DMS153 (cell line): Measurements from ENCODE around the gene LSMEM2.

Experiments used
- DNase-seq: peaks from one replicate; lab custom pipeline; 2025; lab: John Stamatoyannopoulos, UW

LSMEM2 gene

DNA sequence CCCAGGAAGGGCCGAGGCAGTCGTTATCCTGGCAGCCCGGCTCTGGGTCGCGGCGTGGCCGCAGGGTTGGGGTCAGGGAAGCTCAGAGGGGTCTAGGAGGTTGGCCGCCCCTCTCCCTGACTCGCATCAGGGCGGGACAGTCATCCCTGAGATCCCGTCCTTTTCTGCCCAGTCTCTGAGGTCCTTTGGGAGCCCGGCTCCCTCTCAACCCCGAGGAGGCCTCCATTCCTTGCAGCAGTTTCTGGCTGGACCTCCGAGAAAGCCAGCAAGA is 43.2 kb downstream of the LSMEM2 start:
- no peak for DNase-seq

GRCh38 chr3:50322386-50323091 is 43.7 kb downstream of the LSMEM2 start, which contains the start of gene HYAL2:
Gene HYAL2 (minus strand): TSS chr3:50322745. CDS start chr3:50320489, 2,256 bp downstream.
- peak; percentile 41 for DNase-seq

GRCh38 chr3:50323092-50323600 is 44.3 kb downstream of the LSMEM2 start:
- DNase-seq = no peak

GRCh38 chr3:50323614-50324199 is 44.8 kb downstream of the LSMEM2 start:
- no peak for DNase-seq

DNA sequence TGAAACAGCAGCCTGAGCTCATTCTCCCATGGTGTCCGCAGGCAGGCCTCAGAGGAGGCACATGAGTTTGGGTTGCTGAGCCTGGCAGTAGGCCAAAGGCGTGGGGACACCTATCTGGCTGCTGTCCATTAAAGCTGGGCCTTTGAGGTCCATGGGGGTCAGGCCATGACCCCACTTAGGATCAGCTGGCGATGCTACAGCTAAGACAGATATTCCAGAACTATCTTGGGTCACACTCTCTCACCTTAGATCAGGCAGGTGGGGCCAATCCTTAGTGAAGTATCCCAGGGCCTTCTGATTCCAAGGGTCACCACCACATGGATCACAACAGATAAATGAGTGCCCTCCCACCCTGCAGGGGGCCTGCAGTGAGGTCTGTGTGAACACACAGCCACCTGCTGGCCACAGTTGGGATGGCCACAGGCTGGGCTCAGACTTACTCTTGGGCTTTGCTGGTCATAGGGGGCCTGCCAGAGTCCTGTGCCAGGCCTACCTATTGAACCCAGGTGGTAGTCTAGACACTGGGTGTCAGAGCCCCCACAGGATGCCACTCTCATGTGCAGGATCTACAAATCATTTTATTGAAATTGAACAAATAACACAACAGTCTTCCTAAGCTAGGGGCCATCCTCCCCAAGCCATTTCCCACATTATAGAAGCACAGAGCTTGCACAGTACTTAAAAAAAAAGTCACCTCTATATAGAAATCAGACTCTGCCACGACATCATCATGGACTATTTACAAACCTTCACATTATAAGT is 45.6 kb downstream of the LSMEM2 start:
- DNase-seq = no peak

DNA sequence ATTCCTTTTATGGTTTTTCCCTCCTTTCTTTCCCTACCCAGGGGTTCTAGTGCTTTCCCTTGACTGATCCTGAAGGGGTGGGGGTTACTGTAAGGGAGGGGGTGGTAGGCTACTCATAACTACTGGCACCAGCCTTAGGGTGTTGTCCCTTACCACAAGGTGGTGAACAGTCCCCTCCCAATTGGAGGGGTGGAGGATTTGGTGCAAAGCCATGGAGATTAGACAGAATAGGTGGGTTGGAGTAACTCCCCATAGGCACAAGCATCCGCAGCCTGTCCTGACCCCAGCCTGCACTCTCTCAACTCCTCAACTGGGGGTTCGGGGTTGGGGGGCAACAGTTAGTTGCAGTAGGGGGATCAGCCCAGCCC is 46.2 kb downstream of the LSMEM2 start:
- no peak for DNase-seq

GRCh38 chr3:50325497-50326181 is 46.8 kb downstream of the LSMEM2 start:
- no peak for DNase-seq

DNA sequence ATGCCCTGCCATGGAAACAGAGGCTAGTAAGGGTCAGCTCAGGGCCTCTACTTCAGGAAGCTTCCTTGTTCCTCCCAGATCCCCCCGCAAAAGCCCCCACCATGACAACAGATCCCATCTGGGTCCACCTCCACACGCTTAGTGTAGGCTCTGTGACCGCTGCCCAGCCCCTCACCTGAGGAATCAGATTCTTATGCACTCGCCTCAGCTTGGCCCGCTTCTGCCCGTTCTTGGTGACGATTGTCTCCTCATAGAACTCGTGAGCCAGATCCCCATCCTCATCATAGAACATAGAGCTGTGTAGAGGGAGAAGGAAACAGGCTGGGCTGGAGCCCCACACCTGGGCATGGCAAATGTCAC is 47.3 kb downstream of the LSMEM2 start:
- no peak for DNase-seq

GRCh38 chr3:50327129-50327528 is 48.2 kb downstream of the LSMEM2 start:
- DNase-seq = no peak

DNA sequence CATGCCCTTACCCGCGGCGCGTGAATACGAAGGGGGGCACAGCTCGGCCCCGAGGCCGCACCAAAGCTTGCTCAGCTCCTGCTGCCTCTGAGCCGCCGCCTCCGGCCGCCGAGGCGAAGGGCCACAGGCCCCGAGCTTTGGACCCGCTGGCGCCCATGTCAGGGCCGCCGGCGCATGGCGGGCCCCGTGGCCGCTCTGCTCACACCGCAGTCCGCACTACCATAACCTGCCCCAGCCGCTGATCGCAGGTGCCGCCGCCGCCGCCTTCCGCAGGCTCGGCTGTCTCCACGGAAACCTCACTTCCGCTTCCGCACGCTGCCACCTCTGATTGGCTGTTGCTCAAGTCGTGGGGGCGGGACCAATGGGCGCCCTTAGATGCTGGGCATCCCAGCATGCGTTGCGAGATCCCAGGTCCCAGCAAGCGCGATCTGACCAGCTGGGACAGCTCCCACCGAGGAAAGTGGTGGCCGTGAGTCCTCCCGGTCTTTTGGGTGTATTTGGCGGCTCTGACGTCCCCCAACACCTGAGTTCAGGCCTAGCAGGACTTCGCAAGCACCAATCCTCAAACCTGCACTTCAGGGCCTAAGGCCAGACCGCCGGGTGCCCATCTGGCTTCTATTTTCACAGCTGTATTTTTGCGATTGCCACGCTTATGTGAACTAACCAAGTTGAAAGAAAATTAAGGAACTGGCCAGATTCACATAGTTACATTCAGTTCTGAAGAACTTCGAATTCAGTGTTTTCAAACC is 49.2 kb downstream of the LSMEM2 start, which contains the start of gene TUSC2:
TSS of gene TUSC2 (minus strand) at position 281 of the 749 bp plus-strand sequence. CDS start at position 157, 124 bp downstream.
- peak; percentile 82 for DNase-seq

GRCh38 chr3:50330330-50330729 is 51.4 kb downstream of the LSMEM2 start:
- DNase-seq = no peak

DNA sequence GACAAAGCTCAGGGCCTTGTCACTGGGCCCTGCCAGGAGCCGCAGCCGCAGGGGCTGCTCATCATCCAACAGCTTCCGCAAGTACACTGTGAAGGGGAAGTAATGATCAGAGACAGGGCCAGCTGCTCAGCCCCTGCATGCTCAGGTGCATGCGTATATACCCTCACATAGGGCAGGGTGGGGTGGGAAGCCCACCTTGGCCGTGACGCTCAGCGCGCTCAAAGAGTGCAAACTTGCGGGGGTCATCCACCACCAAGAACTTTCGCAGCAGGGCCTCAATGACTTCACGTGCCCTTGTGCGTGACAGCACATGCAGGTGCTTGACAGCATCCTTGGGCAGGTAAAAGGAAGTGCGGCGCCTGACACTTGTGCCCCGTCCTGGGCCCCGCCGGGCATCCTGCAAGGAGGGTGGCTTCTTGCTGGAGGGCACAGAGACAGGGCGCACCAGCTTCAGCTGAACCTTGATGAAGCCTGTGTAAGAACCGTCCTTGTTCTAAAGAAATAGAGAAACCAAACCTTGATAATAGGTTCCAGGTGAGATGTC is 52.5 kb downstream of the LSMEM2 start:
- DNase-seq = no peak

GRCh38 chr3:50333744-50334328 is 54.9 kb downstream of the LSMEM2 start:
- no peak for DNase-seq

GRCh38 chr3:50334339-50335075 is 55.6 kb downstream of the LSMEM2 start:
- no peak for DNase-seq

DNA sequence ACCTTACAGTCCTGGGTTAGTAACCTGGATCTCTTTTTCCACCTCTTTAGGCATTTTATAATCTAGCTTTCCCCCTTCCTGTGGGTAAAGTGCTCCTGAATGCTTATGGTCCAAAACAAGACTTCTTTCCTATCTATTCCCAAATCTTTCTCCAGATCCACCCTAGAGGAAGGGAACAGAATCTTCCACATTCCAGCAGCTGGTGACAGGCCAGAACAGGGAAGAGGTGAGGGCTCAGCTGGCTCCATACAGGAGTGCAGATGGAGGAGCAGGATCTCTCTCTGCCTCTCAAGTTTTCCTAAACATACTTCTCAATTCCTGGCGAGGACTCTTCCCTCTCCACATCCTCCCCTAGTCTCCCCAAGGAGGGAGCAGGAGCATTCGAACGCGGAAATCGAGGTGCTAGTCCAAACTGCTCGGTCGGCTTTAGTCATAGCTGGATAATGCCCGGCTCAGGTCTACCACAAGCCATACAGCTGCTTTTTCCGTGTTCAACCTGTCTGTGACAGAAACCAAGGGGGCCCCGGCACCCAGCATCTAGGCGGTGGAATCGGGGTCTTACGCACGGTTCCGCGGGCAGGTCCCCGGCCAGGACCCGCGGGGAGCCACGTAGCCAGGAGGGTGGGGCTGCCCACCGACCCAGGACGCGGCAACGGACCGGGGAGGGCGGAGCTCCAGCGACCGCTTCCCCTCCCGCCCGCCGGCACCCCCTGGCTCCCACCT is 57.7 kb downstream of the LSMEM2 start:
- DNase-seq = no peak

GRCh38 chr3:50337175-50337861 is 58.4 kb downstream of the LSMEM2 start:
- DNase-seq = peak; percentile 92
